Caco-2 (cell line): ENCODE results near the gene LY6G6F. TPM values are rescaled to one million over a fixed set of nuclear protein-coding genes. Genes with fewer than 3 reads are reported as not detected.

Experiments
- BruUV-seq: library from RNA; stranded (reverse); fragments of 400-500 nt; replicated peaks from 2 replicates; lab custom pipeline; 2021; lab: Mats Ljungman, UMichigan
- CTCF ChIA-PET: fragments of 300-600 bp; sonication (Branson Sonifier 250); formaldehyde crosslinking; loops from one replicate; lab custom pipeline; 2022; ENCODE audit warnings: antibody characterized with exemption; lab: Charles Lee
- POLR2A ChIA-PET: fragments of 300-600 bp; sonication (Branson Sonifier 250); formaldehyde crosslinking; loops from one replicate; lab custom pipeline; 2022; ENCODE audit warnings: antibody characterized with exemption; lab: Charles Lee
- DNase-seq, 2 experiments: peaks; one replicate each; pipeline versions ENCODE4 v3.0.0 to v3.0.0-alpha.2; 2020 to 2022
- H3K27me3 ChIP-seq: replicated peaks from 2 replicates; pipeline ENCODE4 v1.6.0; 2011; ENCODE audit warnings: low read length; ENCODE audit not compliant: control insufficient read depth, insufficient read depth
- H3K36me3 ChIP-seq: 2 replicates; pipeline ENCODE4 v1.5.1; 2011; ENCODE audit warnings: low read length; ENCODE audit not compliant: control insufficient read depth, insufficient read depth
- H3K4me1 ChIP-seq: fragments of 250-450 bp; sonication (Bioruptor Pico); 2 replicates; pipeline ENCODE4 v1.5.1; 2020; ENCODE audit warnings: mild to moderate bottlenecking
- H3K4me3 ChIP-seq: 2 replicates; pipeline ENCODE4 v1.5.1; 2011; ENCODE audit warnings: low read depth, mild to moderate bottlenecking, control low read depth, low read length
- H3K9me3 ChIP-seq: fragments of 250-450 bp; sonication (Bioruptor Pico); 2 replicates; pipeline ENCODE4 v1.5.1; 2020; ENCODE audit warnings: mild to moderate bottlenecking, moderate library complexity
- H3K27ac Mint-ChIP-seq: one replicate; pipeline ENCODE4 v1.8.0; 2022; ENCODE audit warnings: mixed read lengths; ENCODE audit not compliant: unreplicated experiment
- H3K27me3 Mint-ChIP-seq: one replicate; pipeline ENCODE4 v1.8.0; 2022; ENCODE audit warnings: mixed read lengths; ENCODE audit not compliant: insufficient read depth, unreplicated experiment
- H3K36me3 Mint-ChIP-seq: one replicate; pipeline ENCODE4 v1.8.0; 2022; ENCODE audit warnings: mild to moderate bottlenecking, mixed read lengths; ENCODE audit not compliant: insufficient read depth, unreplicated experiment
- H3K4me1 Mint-ChIP-seq: one replicate; pipeline ENCODE4 v1.8.0; 2022; ENCODE audit warnings: low read depth, mixed read lengths; ENCODE audit not compliant: unreplicated experiment
- H3K4me3 Mint-ChIP-seq: one replicate; pipeline ENCODE4 v1.8.0; 2022; ENCODE audit warnings: mild to moderate bottlenecking, moderate library complexity, mixed read lengths; ENCODE audit not compliant: unreplicated experiment
- H3K9me3 Mint-ChIP-seq: one replicate; pipeline ENCODE4 v1.8.0; 2022; ENCODE audit warnings: mixed read lengths; ENCODE audit not compliant: unreplicated experiment
- CTCF ChIP-seq, 2 experiments: fragments of 200-600 bp in 1 of 2; IDR thresholded peaks; 1 replicate in 1 of 2; 2 replicates in 1 of 2; pipeline versions ENCODE4 v1.5.1 to v1.8.0; 2011 to 2022; ENCODE audit warnings: antibody characterized with exemption in 1 of 2, control low read depth in 1 of 2, inconsistent platforms in 1 of 2, low read depth in 1 of 2, low read length in 1 of 2, mild to moderate bottlenecking in 1 of 2, moderate library complexity in 1 of 2; ENCODE audit not compliant: insufficient read depth in 1 of 2, severe bottlenecking in 1 of 2, unreplicated experiment in 1 of 2
- intact Hi-C: fragments of 100-400 bp; cut with micrococcal nuclease; formaldehyde crosslinking; loops from one replicate; pipeline ENCODE4 v1.10.0; 2022; ENCODE audit not compliant: unreplicated experiment
- total RNA-seq: library from RNA; stranded (reverse); gene quantifications from 2 replicates; pipeline ENCODE4 v1.2.3, GENCODE V29; 2022

The LY6G6F gene
- total RNA-seq, 1 experiment from 2014 or later: not detected

- no peak for DNase-seq
- peak overlapping the region; percentile 12 for H3K27ac Mint-ChIP-seq
- no peak overlapping the region for H3K4me3 Mint-ChIP-seq
- no peaks in the 10 kb centered on the region for H3K27me3 ChIP-seq
- intact Hi-C loops: no loop called here
- POLR2A ChIA-PET: interaction anchor here (0.5 kb wide), 1 partner anchor 156 kb away, joined by 6 read pairs; no protein-coding TSS in a partner anchor
- H3K4me1 ChIP-seq: peaks cover 9% of the 10 kb centered on the region
- CTCF ChIA-PET: no interaction called here
- no peaks in the 10 kb centered on the region for H3K27me3 Mint-ChIP-seq
- H3K4me3 ChIP-seq: no peak overlapping the region
- no peak for TF ChIP-seq CTCF (IDR thresholded peaks at IDR 0.05; ENCODE audit: insufficient read depth in 1 of 2, low read depth in 1 of 2, low read length in 1 of 2, severe bottlenecking in 1 of 2, unreplicated experiment in 1 of 2)
- H3K36me3 Mint-ChIP-seq: peaks cover 49% of the 10 kb centered on the region
- no TSS peak for BruUV-seq
- H3K4me1 Mint-ChIP-seq: peaks cover 20% of the 10 kb centered on the region
- H3K36me3 ChIP-seq: peaks cover 5% of the 10 kb centered on the region
- H3K9me3 Mint-ChIP-seq: no peaks in the 10 kb centered on the region
- H3K9me3 ChIP-seq: no peaks in the 10 kb centered on the region
Observed at GRCh38 chr6:31725502-31726350, 19.1 kb downstream of the LY6G6F start.

DNA sequence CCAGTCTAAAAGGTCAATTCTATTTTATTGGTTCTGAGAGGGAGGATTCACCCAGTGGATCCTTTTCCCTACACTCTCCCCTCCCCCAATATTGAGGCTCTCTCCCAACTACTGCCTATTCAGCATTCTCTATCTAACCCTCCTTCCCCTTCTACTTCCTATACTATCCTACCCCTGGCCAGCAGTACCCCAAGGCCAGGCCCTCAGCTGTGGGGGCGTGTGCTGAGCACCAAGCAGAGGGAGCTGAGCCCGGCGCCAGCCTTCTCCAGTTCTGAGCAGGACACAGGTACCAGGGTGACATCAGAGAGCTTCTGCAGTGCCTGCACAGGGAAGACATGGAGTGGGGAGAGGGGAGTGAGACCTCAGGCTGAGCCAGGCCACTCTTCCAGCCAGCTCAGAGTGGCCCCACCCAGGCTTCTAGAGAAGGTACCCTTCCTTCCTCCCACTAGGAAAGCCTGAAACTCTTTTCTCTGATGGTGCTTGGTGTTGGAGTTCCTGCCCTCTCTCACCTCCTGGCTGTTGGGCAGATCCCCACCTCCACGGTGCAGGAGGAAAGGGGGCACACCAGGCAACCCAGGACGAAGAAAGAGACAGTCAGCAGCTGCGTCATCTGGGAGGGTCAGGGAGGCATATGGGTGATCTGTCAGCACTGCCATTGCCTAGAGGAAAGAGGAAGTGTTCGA, 20.5 kb downstream of the LY6G6F start:
- peaks cover 7% of the 10 kb centered on the region for H3K36me3 ChIP-seq
- no peaks in the 10 kb centered on the region for H3K9me3 ChIP-seq
- no peak for DNase-seq
- peaks cover 5% of the 10 kb centered on the region; the same call in 1 of the 2 replicates for H3K4me1 ChIP-seq
- H3K4me3 ChIP-seq: no peak overlapping the region
- Mint-ChIP-seq H3K36me3 (peaks cover 63% of the 10 kb centered on the region), H3K4me1 (peaks cover 18% of the 10 kb centered on the region), H3K9me3 (no peaks in the 10 kb centered on the region), H3K27me3 (no peaks in the 10 kb centered on the region), H3K4me3 (no peak overlapping the region), H3K27ac (peak overlapping the region; percentile 5)
- no TSS peak for BruUV-seq
- no peaks in the 10 kb centered on the region for H3K27me3 ChIP-seq
- POLR2A ChIA-PET: no interaction called here
- CTCF ChIA-PET: no interaction called here
- no peak for TF ChIP-seq CTCF (IDR thresholded peaks at IDR 0.05; ENCODE audit: insufficient read depth in 1 of 2, low read depth in 1 of 2, low read length in 1 of 2, severe bottlenecking in 1 of 2, unreplicated experiment in 1 of 2)
- intact Hi-C loops: no loop called here
